Stimulated activated memory B cell treated with anti-CD40 and anti-IgM and Interleukin-4, amounts not matched to agents 10 μg/mL and 1 μg/mL and 100 μg/mL, for 72 hours (primary cell): ENCODE measurements around the gene SH3RF3.
"Not testable (repeated sequence)": the region's sequence is repeated elsewhere in the genome, so short reads cannot be mapped to it uniquely, and the experiment has no call there.

Experiments used
- ATAC-seq: fragments of 150-1000 bp; cut with Tn5 transposase; 2 replicates; pipeline ENCODE4 v1.10.0; 2021
- H3K27ac Mint-ChIP-seq: one replicate; pipeline ENCODE4 v1.8.0; 2022; ENCODE audit warnings: mild to moderate bottlenecking, mixed read lengths
- H3K27me3 Mint-ChIP-seq: one replicate; pipeline ENCODE4 v1.8.0; 2022; ENCODE audit warnings: mixed read lengths
- H3K36me3 Mint-ChIP-seq: one replicate; pipeline ENCODE4 v1.8.0; 2022; ENCODE audit warnings: mixed read lengths
- H3K4me1 Mint-ChIP-seq: one replicate; pipeline ENCODE4 v1.8.0; 2022; ENCODE audit warnings: mixed read lengths
- H3K4me3 Mint-ChIP-seq: one replicate; pipeline ENCODE4 v1.8.0; 2022; ENCODE audit warnings: mild to moderate bottlenecking, moderate library complexity, mixed read lengths
- H3K9me3 Mint-ChIP-seq: one replicate; pipeline ENCODE4 v1.8.0; 2022; ENCODE audit warnings: mixed read lengths

SH3RF3 gene

GRCh38 chr2:109528811-109529501, 400.0 kb downstream of the SH3RF3 start:
- Mint-ChIP-seq H3K36me3 (no peaks in the 10 kb centered on the region), H3K27ac (no peak overlapping the region), H3K4me3 (no peak overlapping the region), H3K9me3 (no peaks in the 10 kb centered on the region), H3K4me1 (no peaks in the 10 kb centered on the region), H3K27me3 (peaks cover 36% of the 10 kb centered on the region)
- ATAC-seq = no peak

GRCh38 chr2:109529532-109530449, 400.8 kb downstream of the SH3RF3 start:
- no peaks in the 10 kb centered on the region for H3K9me3 Mint-ChIP-seq
- no peaks in the 10 kb centered on the region for H3K36me3 Mint-ChIP-seq
- ATAC-seq = no peak
- no peak overlapping the region for H3K27ac Mint-ChIP-seq
- H3K4me3 Mint-ChIP-seq = no peak overlapping the region
- no peaks in the 10 kb centered on the region for H3K4me1 Mint-ChIP-seq
- peaks cover 36% of the 10 kb centered on the region for H3K27me3 Mint-ChIP-seq

- no peaks in the 10 kb centered on the region for H3K36me3 Mint-ChIP-seq
- no peaks in the 10 kb centered on the region for H3K4me1 Mint-ChIP-seq
- H3K4me3 Mint-ChIP-seq = no peak overlapping the region
- no peak for ATAC-seq
- H3K27ac Mint-ChIP-seq = no peak overlapping the region
- H3K9me3 Mint-ChIP-seq = peaks cover 3% of the 10 kb centered on the region
- H3K27me3 Mint-ChIP-seq = peaks cover 36% of the 10 kb centered on the region
These were observed 401.7 kb downstream of the SH3RF3 start for GRCh38 chr2:109530712-109531111.

- no peak overlapping the region for H3K27ac Mint-ChIP-seq
- H3K4me3 Mint-ChIP-seq = no peak overlapping the region
- no peak for ATAC-seq
These were observed 402.2 kb downstream of the SH3RF3 start for GRCh38 chr2:109531221-109531620.

GRCh38 chr2:109531896-109532727, 403.1 kb downstream of the SH3RF3 start:
- H3K27ac Mint-ChIP-seq = no peak overlapping the region
- H3K9me3 Mint-ChIP-seq = peaks cover 9% of the 10 kb centered on the region
- no peak overlapping the region for H3K4me3 Mint-ChIP-seq
- ATAC-seq = no peak
- H3K36me3 Mint-ChIP-seq = no peaks in the 10 kb centered on the region
- peaks cover 27% of the 10 kb centered on the region for H3K27me3 Mint-ChIP-seq
- H3K4me1 Mint-ChIP-seq = no peaks in the 10 kb centered on the region

More at GRCh38 chr2:109531221-109531620, 402.2 kb downstream of the SH3RF3 start:
- Mint-ChIP-seq H3K27me3 (peaks cover 36% of the 10 kb centered on the region), H3K36me3 (no peaks in the 10 kb centered on the region), H3K9me3 (peaks cover 4% of the 10 kb centered on the region), H3K4me1 (no peaks in the 10 kb centered on the region)

GRCh38 chr2:109532728-109533076, 403.7 kb downstream of the SH3RF3 start:
- Mint-ChIP-seq H3K9me3 (peaks cover 9% of the 10 kb centered on the region), H3K27me3 (peaks cover 22% of the 10 kb centered on the region), H3K4me3 (no peak overlapping the region), H3K36me3 (no peaks in the 10 kb centered on the region), H3K4me1 (no peaks in the 10 kb centered on the region), H3K27ac (no peak overlapping the region)
- no peak for ATAC-seq

GRCh38 chr2:109533823-109534222, 404.8 kb downstream of the SH3RF3 start:
- peaks cover 10% of the 10 kb centered on the region for H3K27me3 Mint-ChIP-seq
- H3K27ac Mint-ChIP-seq = no peak overlapping the region
- H3K4me3 Mint-ChIP-seq = no peak overlapping the region
- no peaks in the 10 kb centered on the region for H3K4me1 Mint-ChIP-seq
- H3K36me3 Mint-ChIP-seq = no peaks in the 10 kb centered on the region
- peaks cover 9% of the 10 kb centered on the region for H3K9me3 Mint-ChIP-seq
- ATAC-seq = no peak

GRCh38 chr2:109535217-109535946, 406.4 kb downstream of the SH3RF3 start:
- H3K27me3 Mint-ChIP-seq = no peaks in the 10 kb centered on the region
- no peak overlapping the region for H3K4me3 Mint-ChIP-seq
- H3K36me3 Mint-ChIP-seq = no peaks in the 10 kb centered on the region
- no peak overlapping the region for H3K27ac Mint-ChIP-seq
- no peak for ATAC-seq
- H3K9me3 Mint-ChIP-seq = peaks cover 9% of the 10 kb centered on the region
- H3K4me1 Mint-ChIP-seq = no peaks in the 10 kb centered on the region

GRCh38 chr2:109536556-109536955, 407.6 kb downstream of the SH3RF3 start:
- not testable (repeated sequence) for H3K27me3 Mint-ChIP-seq, H3K4me3 Mint-ChIP-seq, H3K27ac Mint-ChIP-seq, H3K4me1 Mint-ChIP-seq, ATAC-seq, H3K9me3 Mint-ChIP-seq, H3K36me3 Mint-ChIP-seq

GRCh38 chr2:109537565-109538222, 408.7 kb downstream of the SH3RF3 start:
- ATAC-seq = no peak
- Mint-ChIP-seq H3K27ac (no peak overlapping the region), H3K9me3 (peaks cover 9% of the 10 kb centered on the region), H3K36me3 (no peaks in the 10 kb centered on the region), H3K4me3 (no peak overlapping the region), H3K4me1 (no peaks in the 10 kb centered on the region), H3K27me3 (peaks cover 14% of the 10 kb centered on the region)

- H3K4me3 Mint-ChIP-seq = no peak overlapping the region
- H3K9me3 Mint-ChIP-seq = peaks cover 9% of the 10 kb centered on the region
- ATAC-seq = no peak
- no peaks in the 10 kb centered on the region for H3K36me3 Mint-ChIP-seq
- peaks cover 14% of the 10 kb centered on the region for H3K27me3 Mint-ChIP-seq
- no peak overlapping the region for H3K27ac Mint-ChIP-seq
- H3K4me1 Mint-ChIP-seq = no peaks in the 10 kb centered on the region
These were observed 409.5 kb downstream of the SH3RF3 start for GRCh38 chr2:109538546-109538945.

- H3K4me3 Mint-ChIP-seq = no peak overlapping the region
- ATAC-seq = no peak
- no peak overlapping the region for H3K27ac Mint-ChIP-seq
- peaks cover 14% of the 10 kb centered on the region for H3K27me3 Mint-ChIP-seq
- H3K4me1 Mint-ChIP-seq = no peaks in the 10 kb centered on the region
- no peaks in the 10 kb centered on the region for H3K36me3 Mint-ChIP-seq
- H3K9me3 Mint-ChIP-seq = no peaks in the 10 kb centered on the region
These were observed 413.4 kb downstream of the SH3RF3 start for GRCh38 chr2:109542384-109542783.

GRCh38 chr2:109545828-109546713, 417.1 kb downstream of the SH3RF3 start:
- peak; percentile 78 for ATAC-seq
- no peaks in the 10 kb centered on the region for H3K4me1 Mint-ChIP-seq
- H3K27me3 Mint-ChIP-seq = peaks cover 10% of the 10 kb centered on the region
- no peak overlapping the region for H3K4me3 Mint-ChIP-seq
- no peak overlapping the region for H3K27ac Mint-ChIP-seq
- no peaks in the 10 kb centered on the region for H3K36me3 Mint-ChIP-seq
- H3K9me3 Mint-ChIP-seq = no peaks in the 10 kb centered on the region
